Activated CD4-positive, alpha-beta T cell treated with anti-CD3 and anti-CD28 coated beads for 48 hours (primary cell): Measurements from ENCODE around the gene TMEM178B.
"Not testable (repeated sequence)": the region's sequence is repeated elsewhere in the genome, so short reads cannot be mapped to it uniquely, and the experiment has no call there.

Experiments
- DNase-seq: peaks from one replicate; pipeline ENCODE4 v3.0.0-alpha.2; 2020

TMEM178B gene

GRCh38 chr7:141185369-141185967 is 111.6 kb downstream of the TMEM178B start:
- no peak for DNase-seq

GRCh38 chr7:141189231-141189630 is 115.4 kb downstream of the TMEM178B start:
- DNase-seq = no peak

GRCh38 chr7:141190495-141190894 is 116.6 kb downstream of the TMEM178B start:
- no peak for DNase-seq

- DNase-seq = no peak
Observed at GRCh38 chr7:141191277-141191676, 117.4 kb downstream of the TMEM178B start.

GRCh38 chr7:141193066-141193465 is 119.2 kb downstream of the TMEM178B start:
- DNase-seq = no peak

DNA sequence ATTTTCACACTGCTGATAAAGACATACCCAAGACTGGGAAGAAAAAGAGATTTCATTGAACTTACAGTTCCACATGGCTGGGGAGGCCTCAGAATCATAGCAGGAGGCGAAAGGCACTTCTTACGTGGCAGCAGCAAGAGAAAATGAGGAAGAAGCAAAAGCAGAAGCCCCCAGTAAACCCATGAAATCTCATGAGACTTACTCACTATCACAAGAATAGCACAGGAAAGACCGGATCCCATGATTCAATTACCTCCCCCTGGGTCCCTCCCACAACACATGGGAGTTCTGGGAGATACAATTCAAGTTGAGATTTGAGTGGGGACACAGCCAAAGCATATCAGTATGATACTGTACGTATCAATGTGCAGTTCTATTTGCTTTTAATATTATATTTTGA is 121.9 kb downstream of the TMEM178B start:
- DNase-seq = not testable (repeated sequence)

- no peak for DNase-seq
Observed at GRCh38 chr7:141198194-141198958, 124.5 kb downstream of the TMEM178B start.

DNA sequence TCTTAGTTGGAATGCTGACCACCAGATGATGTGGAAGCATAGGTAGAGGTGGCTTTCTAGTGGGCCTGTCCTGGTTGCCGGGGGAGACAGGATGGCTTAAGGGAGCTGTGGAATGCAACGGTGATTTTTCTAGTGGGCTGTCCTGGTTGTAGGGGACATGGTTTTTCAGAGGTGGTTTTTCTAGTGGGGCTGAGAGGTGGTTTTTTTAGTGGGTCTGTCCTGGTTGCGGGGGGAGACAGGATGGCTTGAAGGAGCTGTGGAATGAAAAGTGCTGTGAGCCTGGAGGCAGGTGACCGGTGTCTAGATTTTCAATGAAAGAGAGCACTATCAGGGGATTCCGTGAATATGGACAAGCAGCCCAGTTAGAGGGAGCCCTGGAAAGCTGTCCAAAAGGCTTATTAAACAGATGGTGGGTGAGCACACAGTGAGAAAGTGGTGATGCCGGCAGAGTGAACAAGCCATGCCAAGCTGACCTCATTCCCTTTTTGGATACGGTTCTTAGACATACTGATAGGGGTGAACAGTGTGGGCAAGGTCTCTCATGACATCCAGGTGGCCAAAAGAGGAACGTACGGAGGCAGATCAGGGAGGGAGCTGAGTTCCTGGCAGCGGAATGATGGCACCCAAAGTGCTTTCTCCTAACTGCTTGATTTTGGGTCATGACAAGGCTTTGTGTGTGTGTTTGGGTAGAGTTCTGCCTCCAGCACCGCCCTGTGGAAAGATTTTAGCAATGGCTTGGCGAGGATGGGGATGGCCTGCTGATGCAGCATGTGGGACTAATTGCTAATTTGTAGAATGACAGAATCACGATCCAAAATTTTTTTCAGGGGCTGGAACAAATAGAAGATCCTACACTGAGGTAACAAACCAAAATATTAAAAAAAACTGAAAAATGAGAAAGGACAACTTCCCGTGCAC is 126.6 kb downstream of the TMEM178B start:
- no peak for DNase-seq

- no peak for DNase-seq
Observed at GRCh38 chr7:141201145-141201885, 127.5 kb downstream of the TMEM178B start.

DNA sequence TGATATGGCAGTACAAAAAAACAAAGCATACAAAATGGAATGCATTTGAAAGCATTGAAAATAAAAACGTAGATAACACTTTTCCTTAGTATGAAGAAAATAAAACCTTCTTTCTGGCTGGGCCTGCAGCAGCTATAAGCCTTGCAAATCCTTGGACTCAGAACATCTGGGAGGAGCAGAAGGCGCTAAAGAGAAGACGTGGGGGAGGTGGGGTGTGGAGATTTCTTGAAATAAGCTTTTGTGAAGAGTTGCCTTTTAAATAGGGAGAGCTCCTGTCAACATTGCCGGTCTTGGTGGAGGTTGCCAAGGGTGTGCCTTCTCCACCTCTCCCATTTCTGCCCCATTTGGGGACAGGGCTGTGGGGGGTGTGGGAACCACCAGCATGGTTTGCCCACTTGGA is 128.7 kb downstream of the TMEM178B start:
- no peak for DNase-seq

GRCh38 chr7:141203177-141203576 is 129.3 kb downstream of the TMEM178B start:
- no peak for DNase-seq

DNA sequence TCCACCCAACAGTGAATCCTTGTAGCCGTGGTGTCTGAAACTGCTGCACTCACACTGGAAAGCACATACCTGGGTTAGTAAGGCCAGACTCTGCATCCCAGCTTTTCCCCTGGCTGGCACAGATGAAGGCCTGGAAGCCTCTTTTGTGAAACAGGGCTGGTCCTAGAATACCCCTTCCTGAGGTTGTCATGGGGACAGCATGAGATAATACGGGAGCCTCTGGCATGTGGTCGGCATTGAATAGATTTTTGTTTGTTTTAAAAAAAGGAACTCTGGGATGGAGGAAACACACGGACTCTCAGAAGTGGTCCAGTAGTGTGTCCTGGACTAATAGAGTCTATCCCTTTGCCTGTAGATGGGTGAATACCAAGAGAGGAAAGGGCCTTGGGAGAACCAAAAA is 129.7 kb downstream of the TMEM178B start:
- DNase-seq = no peak

GRCh38 chr7:141207661-141208060 is 133.8 kb downstream of the TMEM178B start:
- DNase-seq = no peak

- no peak for DNase-seq
Observed at GRCh38 chr7:141208539-141208938, 134.7 kb downstream of the TMEM178B start.

- DNase-seq = no peak
Observed at GRCh38 chr7:141209454-141209853, 135.6 kb downstream of the TMEM178B start.

- no peak for DNase-seq
Observed at GRCh38 chr7:141210862-141211261, 137.0 kb downstream of the TMEM178B start.

- no peak for DNase-seq
Observed at GRCh38 chr7:141213226-141213625, 139.4 kb downstream of the TMEM178B start.

GRCh38 chr7:141217938-141218337 is 144.1 kb downstream of the TMEM178B start:
- DNase-seq = no peak

GRCh38 chr7:141218941-141219340 is 145.1 kb downstream of the TMEM178B start:
- no peak for DNase-seq

DNA sequence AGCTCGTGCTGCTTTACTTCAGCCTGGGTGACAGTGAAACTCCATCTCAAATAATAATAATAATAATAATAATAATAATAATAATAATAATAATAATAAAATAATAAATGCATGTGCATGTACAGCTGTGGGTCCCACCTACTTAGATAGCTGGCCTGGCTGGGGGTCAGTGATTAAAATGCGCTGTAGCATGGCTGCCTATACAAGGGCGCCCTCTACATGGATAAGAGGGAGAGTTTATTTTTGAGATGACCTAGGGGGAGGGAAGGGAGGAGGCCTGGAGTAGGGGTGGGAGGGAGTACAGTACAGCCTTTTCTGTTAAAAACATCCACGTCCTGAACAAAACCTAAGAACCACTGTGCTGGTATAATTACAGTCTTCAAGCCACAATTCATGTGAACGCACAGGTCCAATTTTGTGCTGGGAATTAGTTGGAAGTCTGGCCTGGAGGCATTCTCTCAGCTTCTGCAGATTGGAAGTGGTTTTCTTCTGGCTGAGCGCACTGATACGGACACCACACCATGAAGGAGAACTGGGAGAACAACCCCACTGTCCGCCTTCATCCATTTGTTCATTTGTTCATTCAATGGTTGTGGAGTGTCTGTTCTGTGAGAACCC is 146.5 kb downstream of the TMEM178B start:
- no peak for DNase-seq

GRCh38 chr7:141221007-141221612 is 147.2 kb downstream of the TMEM178B start:
- DNase-seq = no peak
